Keratinocyte (primary cell): Measurements from ENCODE around the gene SDK1.

Experiments
- EZH2 ChIP-seq: IDR thresholded peaks from one replicate; pipeline ENCODE4 v1.6.1; 2012; ENCODE audit warnings: inconsistent platforms, mild to moderate bottlenecking, low read length, moderate library complexity
- TF ChIP-seq, protein P1 (sequence below), 3 experiments: IDR thresholded peaks in 1 of 3; conservative IDR thresholded peaks in 1 of 3; optimal IDR thresholded peaks in 1 of 3; 2 replicates in 2 of 3; 3 replicates in 1 of 3; pipeline versions ENCODE3 to v1.5.1; 2011; ENCODE audit warnings: low read length in 3 of 3, mild to moderate bottlenecking in 3 of 3, moderate library complexity in 2 of 3, control low read depth in 1 of 3, inconsistent platforms in 1 of 3; ENCODE audit not compliant: insufficient read depth in 2 of 3; ENCODE audit errors: extremely low read depth in 1 of 3

DNA sequence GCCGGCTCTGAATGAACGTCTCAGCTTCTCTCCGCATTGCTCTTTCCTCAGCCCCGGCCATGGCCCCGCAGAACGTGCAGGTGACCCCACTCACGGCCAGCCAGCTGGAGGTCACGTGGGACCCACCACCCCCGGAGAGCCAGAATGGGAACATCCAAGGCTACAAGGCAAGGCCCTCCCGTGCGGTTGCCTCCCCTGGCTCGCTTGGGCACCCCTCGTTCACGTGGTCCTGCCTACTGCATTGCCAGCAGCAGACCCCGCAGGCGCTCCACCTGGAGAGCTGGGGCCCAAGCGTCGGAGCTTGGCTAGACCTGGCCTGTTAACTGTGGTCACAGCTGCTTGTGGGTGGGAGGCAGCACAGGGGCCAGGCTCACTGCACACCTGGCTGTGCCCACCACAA is 904.8 kb downstream of the SDK1 start:
- TF ChIP-seq EZH2: no peak
- TF ChIP-seq, protein P1, sequence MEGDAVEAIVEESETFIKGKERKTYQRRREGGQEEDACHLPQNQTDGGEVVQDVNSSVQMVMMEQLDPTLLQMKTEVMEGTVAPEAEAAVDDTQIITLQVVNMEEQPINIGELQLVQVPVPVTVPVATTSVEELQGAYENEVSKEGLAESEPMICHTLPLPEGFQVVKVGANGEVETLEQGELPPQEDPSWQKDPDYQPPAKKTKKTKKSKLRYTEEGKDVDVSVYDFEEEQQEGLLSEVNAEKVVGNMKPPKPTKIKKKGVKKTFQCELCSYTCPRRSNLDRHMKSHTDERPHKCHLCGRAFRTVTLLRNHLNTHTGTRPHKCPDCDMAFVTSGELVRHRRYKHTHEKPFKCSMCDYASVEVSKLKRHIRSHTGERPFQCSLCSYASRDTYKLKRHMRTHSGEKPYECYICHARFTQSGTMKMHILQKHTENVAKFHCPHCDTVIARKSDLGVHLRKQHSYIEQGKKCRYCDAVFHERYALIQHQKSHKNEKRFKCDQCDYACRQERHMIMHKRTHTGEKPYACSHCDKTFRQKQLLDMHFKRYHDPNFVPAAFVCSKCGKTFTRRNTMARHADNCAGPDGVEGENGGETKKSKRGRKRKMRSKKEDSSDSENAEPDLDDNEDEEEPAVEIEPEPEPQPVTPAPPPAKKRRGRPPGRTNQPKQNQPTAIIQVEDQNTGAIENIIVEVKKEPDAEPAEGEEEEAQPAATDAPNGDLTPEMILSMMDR (optimal IDR thresholded peaks at IDR 0.05 in 1 of 3, IDR thresholded peaks at IDR 0.05 in 1 of 3, conservative IDR thresholded peaks at IDR 0.05 in 1 of 3; ENCODE audit: extremely low read depth in 1 of 3, insufficient read depth in 2 of 3, low read length in 3 of 3): no peak
